Common myeloid progenitor, CD34-positive (primary cell): ENCODE measurements around the gene MTPN.

Experiments
- CTCF ChIA-PET: fragments of 350-600 bp; sonication (Branson Sonifier 250); formaldehyde crosslinking; loops from one replicate; lab custom pipeline; 2021; ENCODE audit warnings: antibody characterized with exemption; lab: Charles Lee
- POLR2A ChIA-PET: fragments of 350-600 bp; sonication (Branson Sonifier 250); formaldehyde crosslinking; loops from one replicate; lab custom pipeline; 2021; ENCODE audit warnings: antibody characterized with exemption; lab: Charles Lee
- DNase-seq, 3 donors: peaks; one replicate each; pipeline versions ENCODE4 v3.0.0 to v3.0.0-alpha.2; 2013
- H3K27ac ChIP-seq, 2 experiments: 1 replicate in 1 of 2; 2 replicates in 1 of 2; pipeline ENCODE4 v1.7.0; 2013; ENCODE audit warnings: inconsistent platforms in 2 of 2, low read length in 2 of 2, mild to moderate bottlenecking in 2 of 2, low read depth in 1 of 2, moderate library complexity in 1 of 2; ENCODE audit not compliant: severe bottlenecking in 2 of 2, insufficient read depth in 1 of 2, poor library complexity in 1 of 2
- H3K27me3 ChIP-seq, 5 experiments: replicated peaks in 2 of 5; 1 replicate in 3 of 5; 2 replicates in 2 of 5; pipeline versions ENCODE4 v1.6.1 to v1.7.0; 2013; ENCODE audit warnings: low read length in 4 of 5, mild to moderate bottlenecking in 2 of 5, moderate library complexity in 2 of 5, inconsistent platforms in 1 of 5; ENCODE audit not compliant: insufficient read depth in 5 of 5, control insufficient read depth in 4 of 5
- H3K36me3 ChIP-seq, 4 experiments: 1 replicate in 2 of 4; 2 replicates in 2 of 4; pipeline versions ENCODE4 v1.6.1 to v1.7.0; 2013; ENCODE audit warnings: low read length in 3 of 4, control low read depth in 1 of 4, mild to moderate bottlenecking in 1 of 4; ENCODE audit not compliant: control insufficient read depth in 4 of 4, insufficient read depth in 4 of 4
- H3K4me1 ChIP-seq, 4 experiments: 1 replicate in 3 of 4; 2 replicates in 1 of 4; pipeline versions ENCODE4 v1.6.1 to v1.7.1; 2013; ENCODE audit warnings: low read length in 3 of 4, mild to moderate bottlenecking in 3 of 4, control low read depth in 1 of 4, inconsistent platforms in 1 of 4, moderate library complexity in 1 of 4; ENCODE audit not compliant: control insufficient read depth in 4 of 4, insufficient read depth in 4 of 4; ENCODE audit errors: control extremely low read depth in 1 of 4
- H3K4me3 ChIP-seq, 7 experiments: 1 replicate in 4 of 7; 2 replicates in 3 of 7; pipeline versions ENCODE4 v1.5.1 to v1.7.0; 2013; ENCODE audit warnings: mild to moderate bottlenecking in 7 of 7, low read length in 6 of 7, moderate library complexity in 6 of 7, inconsistent platforms in 2 of 7, low read depth in 2 of 7, control low read depth in 1 of 7; ENCODE audit not compliant: insufficient read depth in 4 of 7, control insufficient read depth in 1 of 7; ENCODE audit errors: extremely low read depth in 1 of 7
- H3K9me3 ChIP-seq, 5 experiments: 1 replicate in 4 of 5; 2 replicates in 1 of 5; pipeline versions ENCODE4 v1.6.1 to v1.7.1; 2013; ENCODE audit warnings: low read length in 4 of 5, mild to moderate bottlenecking in 2 of 5, inconsistent platforms in 1 of 5, low read depth in 1 of 5, moderate library complexity in 1 of 5; ENCODE audit not compliant: control insufficient read depth in 4 of 5, insufficient read depth in 2 of 5; ENCODE audit errors: control extremely low read depth in 1 of 5
- WGBS: methylation state at CpG from one replicate; pipeline ENCODE4 v1.1.5; 2013; ENCODE audit not compliant: insufficient coverage; 5-methylcytosine and 5-hydroxymethylcytosine counted together

The MTPN gene

GRCh38 chr7:135978624-135979023 is 1.5 kb upstream of the MTPN start:
- peaks cover 0 to 7% (median 0%) of the 10 kb centered on the region in 4 experiments for H3K36me3 ChIP-seq
- H3K4me1 ChIP-seq = peaks cover 41 to 74% (median 57%) of the 10 kb centered on the region in 4 experiments
- no peak overlapping the region for H3K4me3 ChIP-seq
- no peak overlapping the region for H3K27ac ChIP-seq
- ChIA-PET POLR2A (no interaction called here), CTCF (interaction anchor here (1.2 to 1.6 kb wide), 2 partner anchors 8 to 175 kb away, joined by 3 read pairs; no protein-coding TSS in a partner anchor)
- H3K27me3 ChIP-seq = no peaks in the 10 kb centered on the region
- WGBS = 100% methylated on average over 2 of the region's 4 CpGs
- H3K9me3 ChIP-seq = no peaks in the 10 kb centered on the region
- DNase-seq = no peak

GRCh38 chr7:135977742-135978066 is 545 bp upstream of the MTPN start:
- H3K27ac ChIP-seq = peak overlapping the region in 1 of 2 experiments; percentile 93
- ChIA-PET CTCF (interaction anchor here (1.2 kb wide), 1 partner anchor 9 kb away, joined by 3 read pairs; no protein-coding TSS in a partner anchor), POLR2A (interaction anchor here (0.6 kb wide), 2 partner anchors 9 to 46 kb away, joined by 3 to 6 read pairs; no protein-coding TSS in a partner anchor)
- peak in 1 of 3 donors; percentile 34 for DNase-seq
- no peaks in the 10 kb centered on the region for H3K9me3 ChIP-seq
- peaks cover 0 to 9% (median 0%) of the 10 kb centered on the region in 4 experiments for H3K36me3 ChIP-seq
- peak overlapping the region in 6 of 7 experiments; percentile 88 to 99 (median 98) for H3K4me3 ChIP-seq
- 100% methylated on average over 3 of the region's 6 CpGs for WGBS
- H3K27me3 ChIP-seq = no peaks in the 10 kb centered on the region
- peaks cover 51 to 77% (median 63%) of the 10 kb centered on the region in 4 experiments for H3K4me1 ChIP-seq

- ChIA-PET POLR2A (interaction anchor here (0.7 kb wide), 1 partner anchor 10 kb away, joined by 3 read pairs; no protein-coding TSS in a partner anchor), CTCF (no interaction called here)
- 0% methylated on average over 9 of the region's 13 CpGs for WGBS
- H3K27ac ChIP-seq = peak overlapping the region; percentile 82 to 93
- DNase-seq = no peak
- no peaks in the 10 kb centered on the region for H3K9me3 ChIP-seq
- H3K4me3 ChIP-seq = peak overlapping the region; percentile 88 to 99 (median 97)
- H3K4me1 ChIP-seq = peaks cover 54 to 78% (median 68%) of the 10 kb centered on the region in 4 experiments
- H3K36me3 ChIP-seq = peaks cover 0 to 14% (median 0%) of the 10 kb centered on the region in 4 experiments
- no peaks in the 10 kb centered on the region for H3K27me3 ChIP-seq
Measured at GRCh38 chr7:135976312-135977006, 700 bp downstream of the MTPN start.

- ChIA-PET CTCF (interaction anchor here (1.0 kb wide), 1 partner anchor 8 kb away, joined by 3 read pairs; no protein-coding TSS in a partner anchor), POLR2A (interaction anchor here (0.6 kb wide), 2 partner anchors 9 to 345 kb away, joined by 3 to 4 read pairs; no protein-coding TSS in a partner anchor)
- Histone ChIP-seq H3K27me3 (no peaks in the 10 kb centered on the region), H3K4me3 (peak overlapping the region in 6 of 7 experiments; percentile 88 to 99 (median 98)), H3K36me3 (peaks cover 0 to 14% (median 0%) of the 10 kb centered on the region in 4 experiments), H3K9me3 (no peaks in the 10 kb centered on the region), H3K27ac (peak overlapping the region in 1 of 2 experiments; percentile 93), H3K4me1 (peaks cover 50 to 78% (median 65%) of the 10 kb centered on the region in 4 experiments)
- no CpG with 5 or more reads among the region's 2 CpGs for WGBS
- DNase-seq = no peak
Measured at GRCh38 chr7:135975166-135975565, 2.0 kb downstream of the MTPN start.

- CTCF ChIA-PET = interaction anchor here (1.0 kb wide), 1 partner anchor 8 kb away, joined by 3 read pairs; no protein-coding TSS in a partner anchor
- peak overlapping the region in 1 of 2 experiments; percentile 93 for H3K27ac ChIP-seq
- POLR2A ChIA-PET = interaction anchor here (0.6 kb wide), 1 partner anchor 9 kb away, joined by 3 read pairs; no protein-coding TSS in a partner anchor
Measured at GRCh38 chr7:135974667-135975066, 2.5 kb downstream of the MTPN start.

GRCh38 chr7:135971366-135971725 is 5.8 kb downstream of the MTPN start:
- Histone ChIP-seq H3K9me3 (no peaks in the 10 kb centered on the region), H3K4me3 (peak overlapping the region in 5 of 7 experiments; percentile 19 to 67 (median 40)), H3K36me3 (peaks cover 0 to 33% (median 2%) of the 10 kb centered on the region in 4 experiments), H3K27ac (peak overlapping the region; percentile 35 to 77), H3K27me3 (no peaks in the 10 kb centered on the region), H3K4me1 (peaks cover 48 to 76% (median 59%) of the 10 kb centered on the region in 4 experiments)
- no peak for DNase-seq
- ChIA-PET POLR2A (no interaction called here), CTCF (interaction anchor here (1.2 kb wide), 1 partner anchor 13 kb away, joined by 3 read pairs; no protein-coding TSS in a partner anchor)

More at GRCh38 chr7:135974667-135975066, 2.5 kb downstream of the MTPN start:
- Histone ChIP-seq H3K4me1 (peaks cover 45 to 78% (median 62%) of the 10 kb centered on the region in 4 experiments), H3K27me3 (no peaks in the 10 kb centered on the region), H3K9me3 (no peaks in the 10 kb centered on the region), H3K4me3 (peak overlapping the region in 4 of 7 experiments; percentile 8 to 99 (median 97)), H3K36me3 (peaks cover 0 to 17% (median 1%) of the 10 kb centered on the region in 4 experiments)
- no CpG with 5 or more reads among the region's 1 CpG for WGBS
- DNase-seq = no peak
